Uterus (tissue), 4 donors: ENCODE results near the gene PMF1. TPM values are rescaled to one million over a fixed set of nuclear protein-coding genes. Genes with fewer than 3 reads are reported as not detected.

Source experiments
- DNase-seq, 2 donors: peaks; one replicate each; pipeline ENCODE4 v3.0.0-alpha.2; 2019 to 2020
- H3K27ac ChIP-seq, 2 donors: fragments of 200-600 bp; sonication (generic); 1 replicate in 1 of 2; 2 replicates in 1 of 2; pipeline ENCODE4 v1.5.1; 2016 to 2018
- H3K27me3 ChIP-seq, 2 donors: fragments of 200-600 bp; sonication (generic); one replicate each; pipeline ENCODE4 v1.5.1; 2018 to 2019; ENCODE audit warnings: control low read depth in 1 of 2
- H3K36me3 ChIP-seq, 2 donors: fragments of 200-600 bp; sonication (generic); one replicate each; pipeline ENCODE4 v1.5.1; 2019; ENCODE audit warnings: control low read depth in 1 of 2
- H3K4me1 ChIP-seq, 2 donors: fragments of 200-600 bp; sonication (generic); one replicate each; pipeline ENCODE4 v1.5.1; 2018 to 2019; ENCODE audit warnings: control low read depth in 1 of 2
- H3K4me3 ChIP-seq, 2 donors: fragments of 200-600 bp; sonication (generic); 1 replicate in 1 of 2; 2 replicates in 1 of 2; pipeline ENCODE4 v1.5.1; 2018 to 2019; ENCODE audit warnings: mild to moderate bottlenecking in 1 of 2
- H3K9me3 ChIP-seq, 2 donors: fragments of 200-600 bp; sonication (generic); one replicate each; pipeline ENCODE4 v1.5.1; 2019; ENCODE audit warnings: control low read depth in 1 of 2
- CTCF ChIP-seq, 4 experiments: fragments of 200-600 bp in 2 of 4; fragments of 450-650 bp in 2 of 4; sonication (generic) in 2 of 4; IDR thresholded peaks; one replicate each; pipeline ENCODE4 v1.5.1; 2016 to 2019; ENCODE audit warnings: antibody characterized with exemption in 4 of 4, mild to moderate bottlenecking in 2 of 4, moderate library complexity in 1 of 4
- POLR2A ChIP-seq, 2 donors: fragments of 450-650 bp; IDR thresholded peaks; one replicate each; pipeline ENCODE4 v1.6.1; 2016; ENCODE audit warnings: antibody characterized with exemption in 2 of 2, mild to moderate bottlenecking in 1 of 2, moderate library complexity in 1 of 2
- intact Hi-C: fragments of 100-400 bp; cut with DNase I; formaldehyde crosslinking; loops from one replicate; pipeline ENCODE4 v1.15.1; 2023; ENCODE audit warnings: low total_unique reads
- total RNA-seq, 4 donors: library from RNA; depleted of rRNA in 3 of 4; stranded (reverse); fragments of >200 nt in 3 of 4; gene quantifications; one replicate each; pipeline versions ENCODE4 v1.1.0 to v1.2.4, GENCODE V29; 2014 to 2023
- donor health status: DM: yes; HTN: yes; CAD: no.

PMF1 gene
- total RNA-seq, 4 donors from 2014 or later = 45.2 to 61.3 (median 46.0) TPM

GRCh38 chr1:156262461-156263287 lies 49.9 kb downstream of the PMF1 start:
- H3K4me3 ChIP-seq = no peak overlapping the region
- no peak overlapping the region for H3K27ac ChIP-seq
- no peaks in the 10 kb centered on the region for H3K9me3 ChIP-seq
- no peaks in the 10 kb centered on the region for H3K4me1 ChIP-seq
- no peak for DNase-seq
- TF ChIP-seq POLR2A (IDR thresholded peaks at IDR 0.05) (no peak), CTCF (IDR thresholded peaks at IDR 0.05) (no peak)
- intact Hi-C loops = no loop called here
- no peaks in the 10 kb centered on the region for H3K27me3 ChIP-seq
- no peaks in the 10 kb centered on the region for H3K36me3 ChIP-seq

- intact Hi-C loops = no loop called here
- no peaks in the 10 kb centered on the region for H3K9me3 ChIP-seq
- TF ChIP-seq CTCF (IDR thresholded peaks at IDR 0.05) (no peak), POLR2A (IDR thresholded peaks at IDR 0.05) (no peak)
- no peaks in the 10 kb centered on the region for H3K27me3 ChIP-seq
- H3K36me3 ChIP-seq = no peaks in the 10 kb centered on the region
- H3K4me3 ChIP-seq = no peak overlapping the region
- H3K27ac ChIP-seq = no peak overlapping the region
- no peak for DNase-seq
- H3K4me1 ChIP-seq = no peaks in the 10 kb centered on the region
These were observed 50.5 kb downstream of the PMF1 start for GRCh38 chr1:156263288-156263655.

GRCh38 chr1:156266051-156266450 lies 53.2 kb downstream of the PMF1 start:
- no peaks in the 10 kb centered on the region for H3K36me3 ChIP-seq
- intact Hi-C loops = no loop called here
- no peak for TF ChIP-seq CTCF (IDR thresholded peaks at IDR 0.05)
- TF ChIP-seq POLR2A (IDR thresholded peaks at IDR 0.05) = no peak
- H3K9me3 ChIP-seq = no peaks in the 10 kb centered on the region
- H3K4me3 ChIP-seq = no peak overlapping the region
- DNase-seq = no peak
- H3K4me1 ChIP-seq = no peaks in the 10 kb centered on the region
- H3K27ac ChIP-seq = no peak overlapping the region
- no peaks in the 10 kb centered on the region for H3K27me3 ChIP-seq

- TF ChIP-seq CTCF (IDR thresholded peaks at IDR 0.05) (no peak), POLR2A (IDR thresholded peaks at IDR 0.05) (no peak)
- Histone ChIP-seq H3K4me1 (no peaks in the 10 kb centered on the region), H3K27ac (no peak overlapping the region), H3K36me3 (no peaks in the 10 kb centered on the region), H3K9me3 (no peaks in the 10 kb centered on the region), H3K4me3 (no peak overlapping the region), H3K27me3 (no peaks in the 10 kb centered on the region)
- intact Hi-C loops = no loop called here
- DNase-seq = no peak
These were observed 55.5 kb downstream of the PMF1 start for GRCh38 chr1:156268336-156268735.

GRCh38 chr1:156270314-156270713 lies 57.5 kb downstream of the PMF1 start:
- no peaks in the 10 kb centered on the region for H3K4me1 ChIP-seq
- TF ChIP-seq CTCF (IDR thresholded peaks at IDR 0.05) = no peak
- TF ChIP-seq POLR2A (IDR thresholded peaks at IDR 0.05) = no peak
- no peak for DNase-seq
- no peaks in the 10 kb centered on the region for H3K27me3 ChIP-seq
- no peak overlapping the region for H3K27ac ChIP-seq
- H3K4me3 ChIP-seq = no peak overlapping the region
- H3K9me3 ChIP-seq = no peaks in the 10 kb centered on the region
- intact Hi-C loops = no loop called here
- no peaks in the 10 kb centered on the region for H3K36me3 ChIP-seq
